Spleen (tissue), 7 donors: ENCODE data around the gene BANP.
"Not testable (repeated sequence)": the region's sequence is repeated elsewhere in the genome, so short reads cannot be mapped to it uniquely, and the experiment has no call there.

Experiments used
- POLR2A ChIP-seq, 3 donors: fragments of 450-650 bp; IDR thresholded peaks; one replicate each; pipeline ENCODE4 v1.5.1; 2017; ENCODE audit warnings: antibody characterized with exemption in 3 of 3, mild to moderate bottlenecking in 1 of 3
- POLR2AphosphoS5 ChIP-seq, 3 donors: sonication (generic); formaldehyde crosslinking; IDR thresholded peaks; one replicate each; pipeline ENCODE4 v1.5.1; 2017; ENCODE audit warnings: antibody characterized with exemption in 3 of 3
- TF ChIP-seq, protein P1 (sequence below), 11 experiments: fragments of 200-600 bp in 7 of 11; fragments of 450-650 bp in 4 of 11; sonication (generic) in 4 of 11; IDR thresholded peaks in 8 of 11; conservative IDR thresholded peaks in 3 of 11; 1 replicate in 7 of 11; 2 replicates in 4 of 11; pipeline versions ENCODE4 v1.4.0 to v1.8.0; 2016 to 2021; ENCODE audit warnings: antibody characterized with exemption in 11 of 11, inconsistent platforms in 4 of 11, mild to moderate bottlenecking in 1 of 11
- donor health status: DM: no; HTN: no; CAD: no; lungs with moderate emphysema.
- donor health status: DM: no; HTN: no; CAD: no.
- donor health status: DM: no; HTN: no; CAD: no.

DNA sequence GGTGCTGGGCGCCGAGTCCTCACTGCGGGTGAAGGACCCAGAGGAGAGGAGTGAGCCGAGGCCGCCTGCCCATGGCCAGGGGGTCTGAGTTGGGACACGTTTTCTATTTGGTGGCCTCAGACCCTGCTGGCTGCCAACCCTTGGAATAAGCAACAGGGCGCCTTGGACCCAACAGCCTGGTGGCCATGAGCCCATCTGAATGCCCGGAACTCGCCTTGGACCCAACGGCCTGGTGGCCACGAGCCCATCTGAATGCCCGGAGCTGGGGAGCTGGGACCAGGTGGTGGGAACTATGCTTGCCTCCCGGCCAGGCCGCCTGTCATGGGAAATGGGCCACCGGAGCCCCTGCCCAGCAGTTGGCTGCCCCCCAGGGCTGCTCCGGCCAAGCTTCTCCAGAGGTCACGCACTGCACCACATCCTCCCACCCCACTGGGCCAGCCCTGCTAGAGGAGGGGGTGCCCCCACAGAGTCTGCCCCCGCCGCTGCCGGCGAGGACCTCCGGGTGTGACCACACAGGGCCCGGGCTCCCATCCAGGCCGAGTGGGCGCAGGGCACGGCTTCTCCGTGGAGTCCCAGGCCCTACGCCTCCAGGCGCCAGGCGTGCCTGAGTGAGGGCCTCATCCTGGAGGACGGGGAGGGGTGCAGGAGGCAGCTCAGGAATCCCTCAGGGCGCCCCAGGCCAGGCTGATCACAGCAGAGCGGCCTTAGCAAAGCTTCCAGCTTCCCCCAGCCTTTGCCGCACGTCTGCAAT lies 140.2 kb downstream of the BANP start:
- TF ChIP-seq, protein P1, sequence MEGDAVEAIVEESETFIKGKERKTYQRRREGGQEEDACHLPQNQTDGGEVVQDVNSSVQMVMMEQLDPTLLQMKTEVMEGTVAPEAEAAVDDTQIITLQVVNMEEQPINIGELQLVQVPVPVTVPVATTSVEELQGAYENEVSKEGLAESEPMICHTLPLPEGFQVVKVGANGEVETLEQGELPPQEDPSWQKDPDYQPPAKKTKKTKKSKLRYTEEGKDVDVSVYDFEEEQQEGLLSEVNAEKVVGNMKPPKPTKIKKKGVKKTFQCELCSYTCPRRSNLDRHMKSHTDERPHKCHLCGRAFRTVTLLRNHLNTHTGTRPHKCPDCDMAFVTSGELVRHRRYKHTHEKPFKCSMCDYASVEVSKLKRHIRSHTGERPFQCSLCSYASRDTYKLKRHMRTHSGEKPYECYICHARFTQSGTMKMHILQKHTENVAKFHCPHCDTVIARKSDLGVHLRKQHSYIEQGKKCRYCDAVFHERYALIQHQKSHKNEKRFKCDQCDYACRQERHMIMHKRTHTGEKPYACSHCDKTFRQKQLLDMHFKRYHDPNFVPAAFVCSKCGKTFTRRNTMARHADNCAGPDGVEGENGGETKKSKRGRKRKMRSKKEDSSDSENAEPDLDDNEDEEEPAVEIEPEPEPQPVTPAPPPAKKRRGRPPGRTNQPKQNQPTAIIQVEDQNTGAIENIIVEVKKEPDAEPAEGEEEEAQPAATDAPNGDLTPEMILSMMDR (IDR thresholded peaks at IDR 0.05 in 8 of 11, conservative IDR thresholded peaks at IDR 0.05 in 3 of 11) = not testable (repeated sequence)
- TF ChIP-seq POLR2AphosphoS5 (IDR thresholded peaks at IDR 0.05) = peak in 2 of 3 donors; percentile 49 to 60
- not testable (repeated sequence) for TF ChIP-seq POLR2A (IDR thresholded peaks at IDR 0.05)
